ENCODE data around the gene ZBTB20. TPM values are rescaled to one million over a fixed set of nuclear protein-coding genes. Genes with fewer than 3 reads are reported as not detected.

ZBTB20 gene
- total RNA-seq, 1 donor from 2014 or later = 3.9 TPM

DNA sequence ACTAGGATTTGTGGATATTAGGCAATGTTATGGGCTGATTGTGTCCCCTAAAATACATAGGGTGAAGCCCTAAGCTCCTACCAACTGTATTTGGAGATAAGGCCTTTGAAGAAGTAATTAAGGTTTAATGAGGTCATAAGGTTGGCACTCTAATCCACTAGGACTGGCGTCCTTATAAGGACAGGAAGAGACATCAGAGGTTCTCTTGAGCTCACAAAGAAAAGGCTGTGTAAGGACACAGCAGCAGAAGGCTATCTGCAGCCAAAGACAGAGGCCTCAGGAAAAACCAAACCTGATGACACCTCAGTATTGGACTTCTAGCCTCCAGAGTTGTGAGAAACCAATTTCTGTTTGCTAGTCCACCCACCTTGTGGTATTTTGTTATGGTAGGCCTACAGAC lies 416.7 kb downstream of the ZBTB20 start:
- H3K4me3 ChIP-seq (ENCODE audit: low read depth, low read length) = no peak overlapping the region
- FAIRE-seq (peak; percentile 60), DNase-seq (ENCODE audit: low read depth) (no peak)
- no peaks in the 10 kb centered on the region for H3K27me3 ChIP-seq (ENCODE audit: control insufficient read depth, insufficient read depth, low read length)
- TF ChIP-seq, protein P1, sequence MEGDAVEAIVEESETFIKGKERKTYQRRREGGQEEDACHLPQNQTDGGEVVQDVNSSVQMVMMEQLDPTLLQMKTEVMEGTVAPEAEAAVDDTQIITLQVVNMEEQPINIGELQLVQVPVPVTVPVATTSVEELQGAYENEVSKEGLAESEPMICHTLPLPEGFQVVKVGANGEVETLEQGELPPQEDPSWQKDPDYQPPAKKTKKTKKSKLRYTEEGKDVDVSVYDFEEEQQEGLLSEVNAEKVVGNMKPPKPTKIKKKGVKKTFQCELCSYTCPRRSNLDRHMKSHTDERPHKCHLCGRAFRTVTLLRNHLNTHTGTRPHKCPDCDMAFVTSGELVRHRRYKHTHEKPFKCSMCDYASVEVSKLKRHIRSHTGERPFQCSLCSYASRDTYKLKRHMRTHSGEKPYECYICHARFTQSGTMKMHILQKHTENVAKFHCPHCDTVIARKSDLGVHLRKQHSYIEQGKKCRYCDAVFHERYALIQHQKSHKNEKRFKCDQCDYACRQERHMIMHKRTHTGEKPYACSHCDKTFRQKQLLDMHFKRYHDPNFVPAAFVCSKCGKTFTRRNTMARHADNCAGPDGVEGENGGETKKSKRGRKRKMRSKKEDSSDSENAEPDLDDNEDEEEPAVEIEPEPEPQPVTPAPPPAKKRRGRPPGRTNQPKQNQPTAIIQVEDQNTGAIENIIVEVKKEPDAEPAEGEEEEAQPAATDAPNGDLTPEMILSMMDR (IDR thresholded peaks at IDR 0.05; ENCODE audit: insufficient read depth, low read length, severe bottlenecking) = no peak
- H3K36me3 ChIP-seq (ENCODE audit: control insufficient read depth, insufficient read depth, low read length) = no peaks in the 10 kb centered on the region

DNA sequence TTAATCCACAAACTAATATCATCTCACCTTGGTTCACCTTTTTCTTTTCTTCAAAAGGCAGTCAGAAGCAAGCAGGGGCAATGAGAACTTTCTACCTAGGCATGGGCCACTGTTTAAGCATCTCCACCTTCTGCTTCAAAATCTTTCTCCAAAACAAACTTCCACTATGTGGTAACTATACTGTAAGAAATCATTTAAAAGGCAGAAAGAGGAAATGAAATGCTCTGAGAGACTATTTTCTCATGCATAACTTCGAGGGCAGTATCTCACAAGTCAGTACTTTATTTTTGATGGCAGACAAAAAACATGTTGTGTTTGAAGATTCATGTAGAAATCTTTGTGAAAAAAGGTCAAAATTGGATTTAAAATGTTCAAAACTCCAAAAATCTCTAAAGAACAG lies 419.7 kb downstream of the ZBTB20 start:
- TF ChIP-seq, protein P1 (IDR thresholded peaks at IDR 0.05; ENCODE audit: insufficient read depth, low read length, severe bottlenecking) = no peak
- Histone ChIP-seq H3K27me3 (ENCODE audit: control insufficient read depth, insufficient read depth, low read length) (no peaks in the 10 kb centered on the region), H3K4me3 (ENCODE audit: low read depth, low read length) (no peak overlapping the region), H3K36me3 (ENCODE audit: control insufficient read depth, insufficient read depth, low read length) (no peaks in the 10 kb centered on the region)
- DNase-seq (ENCODE audit: low read depth) (no peak), FAIRE-seq (no peak)

DNA sequence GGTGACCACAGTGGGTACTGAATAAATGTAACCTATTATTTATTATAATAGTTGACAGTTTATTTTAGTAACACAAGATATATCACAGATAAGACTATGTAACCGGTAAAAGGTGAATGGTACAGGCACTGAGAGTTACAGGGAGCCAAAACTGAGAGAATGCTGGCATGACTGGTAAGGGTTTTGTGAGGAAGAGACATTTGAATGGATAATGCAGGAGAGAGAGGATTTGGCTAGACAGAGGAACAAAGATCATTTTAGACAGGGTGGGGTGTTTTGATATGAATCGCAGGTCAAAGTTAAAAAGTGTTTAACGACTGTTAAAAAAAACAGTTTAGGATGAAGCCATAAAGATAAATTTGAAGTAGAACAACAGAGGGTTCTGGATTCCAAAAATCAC lies 421.1 kb downstream of the ZBTB20 start:
- FAIRE-seq = no peak
- TF ChIP-seq, protein P1 (IDR thresholded peaks at IDR 0.05; ENCODE audit: insufficient read depth, low read length, severe bottlenecking) = no peak

DNA sequence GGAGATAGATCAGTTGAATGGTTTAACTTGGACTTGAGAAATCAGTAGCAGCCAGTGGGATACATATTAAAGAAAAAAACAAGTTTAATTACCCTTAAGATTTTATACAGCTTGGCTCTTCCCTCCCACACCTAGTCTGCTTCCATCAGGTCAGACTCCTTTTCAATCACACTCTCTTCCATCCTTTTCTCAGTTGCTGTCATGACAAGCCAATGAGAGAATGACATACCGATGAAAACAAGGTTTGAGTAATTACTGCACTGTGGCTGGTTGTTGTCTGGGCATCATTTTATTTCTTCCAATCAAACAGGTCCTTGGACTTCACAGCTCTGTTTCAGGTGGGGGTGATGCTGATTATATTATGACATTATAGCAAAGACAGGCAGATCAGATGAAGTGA lies 424.6 kb downstream of the ZBTB20 start:
- TF ChIP-seq, protein P1 (IDR thresholded peaks at IDR 0.05; ENCODE audit: insufficient read depth, low read length, severe bottlenecking) = no peak
- FAIRE-seq (no peak), DNase-seq (ENCODE audit: low read depth) (no peak)
- H3K4me3 ChIP-seq (ENCODE audit: low read depth, low read length) = no peak overlapping the region
- H3K36me3 ChIP-seq (ENCODE audit: control insufficient read depth, insufficient read depth, low read length) = no peaks in the 10 kb centered on the region
- no peaks in the 10 kb centered on the region for H3K27me3 ChIP-seq (ENCODE audit: control insufficient read depth, insufficient read depth, low read length)

More for the DNA sequence above, 421.1 kb downstream of the ZBTB20 start:
- Histone ChIP-seq H3K36me3 (ENCODE audit: control insufficient read depth, insufficient read depth, low read length) (no peaks in the 10 kb centered on the region), H3K4me3 (ENCODE audit: low read depth, low read length) (no peak overlapping the region), H3K27me3 (ENCODE audit: control insufficient read depth, insufficient read depth, low read length) (no peaks in the 10 kb centered on the region)
- DNase-seq (ENCODE audit: low read depth) = no peak

DNA sequence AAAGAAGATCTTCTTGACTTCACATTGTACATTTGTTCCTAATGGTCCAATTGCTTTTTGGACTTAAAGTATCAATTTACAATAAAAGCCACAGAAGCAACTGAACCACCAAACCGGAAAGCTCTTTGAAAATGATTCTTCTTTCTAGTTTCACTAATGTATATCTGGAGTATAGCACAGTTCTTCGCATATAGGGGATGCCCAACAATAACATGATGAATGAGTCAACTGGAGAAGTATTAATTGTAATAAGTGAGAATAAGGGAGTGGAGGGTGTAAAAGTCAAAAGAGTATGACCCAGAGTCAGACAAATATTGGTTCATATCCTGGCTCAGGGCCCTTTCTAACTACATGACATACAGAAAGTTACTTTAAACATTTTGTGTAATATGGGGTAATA lies 425.2 kb downstream of the ZBTB20 start:
- TF ChIP-seq, protein P1 (IDR thresholded peaks at IDR 0.05; ENCODE audit: insufficient read depth, low read length, severe bottlenecking) = no peak
- H3K4me3 ChIP-seq (ENCODE audit: low read depth, low read length) = no peak overlapping the region
- H3K27me3 ChIP-seq (ENCODE audit: control insufficient read depth, insufficient read depth, low read length) = no peaks in the 10 kb centered on the region
- DNase-seq (ENCODE audit: low read depth) = no peak
- H3K36me3 ChIP-seq (ENCODE audit: control insufficient read depth, insufficient read depth, low read length) = no peaks in the 10 kb centered on the region
- no peak for FAIRE-seq

DNA sequence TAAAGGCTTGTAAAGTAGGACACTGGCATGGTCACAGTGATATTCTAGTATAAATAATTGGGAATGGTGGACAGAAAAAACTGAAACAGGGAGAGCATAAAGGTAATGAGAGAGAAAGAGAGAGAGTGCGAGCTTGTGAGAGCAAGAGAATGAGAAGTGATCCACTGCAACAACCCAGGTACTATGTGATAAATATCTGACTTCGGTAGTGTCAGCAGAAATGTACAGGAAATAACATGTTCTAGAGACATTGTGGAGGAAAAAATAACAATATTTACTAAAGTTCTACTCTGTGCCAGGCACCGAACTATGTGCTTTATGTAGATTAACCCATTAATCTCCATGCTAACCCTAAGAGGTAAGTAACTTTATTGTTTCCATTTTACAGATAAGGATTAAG lies 425.9 kb downstream of the ZBTB20 start:
- DNase-seq (ENCODE audit: low read depth) = no peak
- Histone ChIP-seq H3K4me3 (ENCODE audit: low read depth, low read length) (no peak overlapping the region), H3K27me3 (ENCODE audit: control insufficient read depth, insufficient read depth, low read length) (no peaks in the 10 kb centered on the region), H3K36me3 (ENCODE audit: control insufficient read depth, insufficient read depth, low read length) (no peaks in the 10 kb centered on the region)
- TF ChIP-seq, protein P1 (IDR thresholded peaks at IDR 0.05; ENCODE audit: insufficient read depth, low read length, severe bottlenecking) = no peak
- FAIRE-seq = no peak
